Loucy (cell line): ENCODE measurements around the gene LRRC4C.

Experiments used
- H2AFZ ChIP-seq: fragments of 200-600 bp; sonication (generic); 2 replicates; pipeline ENCODE4 v1.6.0; 2016; ENCODE audit warnings: antibody characterized with exemption, mild to moderate bottlenecking, low read length, moderate library complexity
- H3F3A ChIP-seq: fragments of 200-600 bp; 2 replicates; pipeline ENCODE4 v1.6.0; 2016; ENCODE audit warnings: antibody characterized with exemption, low read depth, mild to moderate bottlenecking
- H3K27me3 ChIP-seq: fragments of 200-600 bp; sonication (generic); 2 replicates; pipeline ENCODE4 v1.6.1; 2014; ENCODE audit warnings: low read length, mild to moderate bottlenecking; ENCODE audit not compliant: insufficient read depth, poor library complexity, severe bottlenecking
- H3K36me3 ChIP-seq: fragments of 200-600 bp; sonication (generic); 2 replicates; pipeline ENCODE4 v1.6.1; 2016; ENCODE audit warnings: low read length; ENCODE audit not compliant: insufficient read depth
- H3K4me1 ChIP-seq: fragments of 200-600 bp; sonication (generic); 2 replicates; pipeline ENCODE4 v1.5.1; 2014; ENCODE audit warnings: low read length, mild to moderate bottlenecking; ENCODE audit not compliant: insufficient read depth, poor library complexity, severe bottlenecking
- H3K4me2 ChIP-seq: fragments of 200-600 bp; sonication (generic); 2 replicates; pipeline ENCODE4 v1.6.0; 2014; ENCODE audit warnings: antibody characterized with exemption, low read length, low read depth, mild to moderate bottlenecking; ENCODE audit not compliant: poor library complexity, severe bottlenecking
- H3K4me3 ChIP-seq: fragments of 200-600 bp; sonication (generic); 2 replicates; pipeline ENCODE4 v1.5.1; 2014; ENCODE audit warnings: low read length, mild to moderate bottlenecking, mixed read lengths; ENCODE audit not compliant: poor library complexity, severe bottlenecking
- H3K79me2 ChIP-seq: fragments of 200-600 bp; sonication (generic); 2 replicates; pipeline ENCODE4 v1.6.1; 2014; ENCODE audit warnings: low read length; ENCODE audit not compliant: insufficient read depth
- H3K9ac ChIP-seq: fragments of 200-600 bp; sonication (generic); 2 replicates; pipeline ENCODE4 v1.6.0; 2014; ENCODE audit warnings: mild to moderate bottlenecking, low read depth, low read length, moderate library complexity; ENCODE audit not compliant: poor library complexity, severe bottlenecking
- H3K9me2 ChIP-seq: fragments of 200-600 bp; sonication (generic); replicated peaks from 2 replicates; pipeline ENCODE4 v1.6.1; 2016; ENCODE audit warnings: low read depth, low read length, mixed read lengths
- H3K9me3 ChIP-seq: fragments of 200-600 bp; sonication (generic); 2 replicates; pipeline ENCODE4 v1.6.1; 2014; ENCODE audit warnings: mild to moderate bottlenecking, antibody characterized with exemption, low read length, low read depth; ENCODE audit not compliant: insufficient read depth
- H4K20me1 ChIP-seq: fragments of 200-600 bp; sonication (generic); 2 replicates; pipeline ENCODE4 v1.6.0; 2014; ENCODE audit warnings: antibody characterized with exemption, low read length, mild to moderate bottlenecking; ENCODE audit not compliant: insufficient read depth, poor library complexity, severe bottlenecking
- CTCF ChIP-seq: fragments of 200-600 bp; sonication (generic); conservative IDR thresholded peaks from 2 replicates; pipeline ENCODE4 v1.5.1; 2014; ENCODE audit warnings: mild to moderate bottlenecking, antibody characterized with exemption, low read length
- EZH2phosphoT487 ChIP-seq: fragments of 200-600 bp; IDR thresholded peaks from 2 replicates; pipeline ENCODE4 v1.6.1; 2018; ENCODE audit warnings: antibody characterized with exemption, mild to moderate bottlenecking, moderate library complexity, borderline replicate concordance

Gene LRRC4C

GRCh38 chr11:40100162-40100553 lies 1359.3 kb downstream of the LRRC4C start:
- Histone ChIP-seq H3K4me3 (no peak overlapping the region), H3K27me3 (no peaks in the 10 kb centered on the region), H3K36me3 (no peaks in the 10 kb centered on the region), H3K4me1 (no peaks in the 10 kb centered on the region), H3K9me3 (no peaks in the 10 kb centered on the region), H3K9ac (no peak overlapping the region), H3K4me2 (no peak overlapping the region), H3K79me2 (no peaks in the 10 kb centered on the region), H3K9me2 (no peaks in the 10 kb centered on the region), H2AFZ (no peak overlapping the region), H4K20me1 (no peaks in the 10 kb centered on the region), H3F3A (no peaks in the 10 kb centered on the region)
- TF ChIP-seq EZH2phosphoT487 (no peak), CTCF (no peak)

GRCh38 chr11:40099426-40100161 lies 1359.9 kb downstream of the LRRC4C start:
- Histone ChIP-seq H3K79me2 (no peaks in the 10 kb centered on the region), H3K27me3 (no peaks in the 10 kb centered on the region), H3K4me1 (no peaks in the 10 kb centered on the region), H3K9me3 (no peaks in the 10 kb centered on the region), H3K4me2 (no peak overlapping the region), H2AFZ (no peak overlapping the region), H3K9me2 (no peaks in the 10 kb centered on the region), H3K9ac (no peak overlapping the region), H3K36me3 (no peaks in the 10 kb centered on the region), H3K4me3 (no peak overlapping the region), H4K20me1 (no peaks in the 10 kb centered on the region), H3F3A (no peaks in the 10 kb centered on the region)
- no peak for TF ChIP-seq CTCF
- TF ChIP-seq EZH2phosphoT487, result no peak

GRCh38 chr11:40095446-40095845 lies 1364.0 kb downstream of the LRRC4C start:
- Histone ChIP-seq H3K79me2 (no peaks in the 10 kb centered on the region), H3K4me1 (no peaks in the 10 kb centered on the region), H3K4me2 (no peak overlapping the region), H3K27me3 (no peaks in the 10 kb centered on the region), H3K9ac (no peak overlapping the region), H3K4me3 (no peak overlapping the region), H3K9me3 (no peaks in the 10 kb centered on the region), H3K9me2 (no peaks in the 10 kb centered on the region), H3K36me3 (no peaks in the 10 kb centered on the region), H4K20me1 (no peaks in the 10 kb centered on the region), H2AFZ (no peak overlapping the region), H3F3A (no peaks in the 10 kb centered on the region)
- TF ChIP-seq EZH2phosphoT487 (no peak), CTCF (no peak)
